OCI-LY1 (cell line): Measurements from ENCODE around the gene NRP2.

Source experiments
- H2AFZ ChIP-seq: fragments of 200-600 bp; sonication (generic), shearing (Covaris generic); 2 replicates; pipeline ENCODE4 v1.6.0; 2014; ENCODE audit warnings: antibody characterized with exemption, mild to moderate bottlenecking, low read length
- H3F3A ChIP-seq: fragments of 200-600 bp; sonication (generic), shearing (Covaris generic); 2 replicates; pipeline ENCODE4 v1.6.0; 2014; ENCODE audit warnings: mild to moderate bottlenecking, antibody characterized with exemption, low read length, moderate library complexity; ENCODE audit not compliant: insufficient read depth
- H3K27ac ChIP-seq: fragments of 200-600 bp; sonication (generic); 2 replicates; pipeline ENCODE4 v1.5.1; 2014; ENCODE audit warnings: low read length, mixed run types, mild to moderate bottlenecking, low read depth; ENCODE audit not compliant: poor library complexity, severe bottlenecking
- H3K27me3 ChIP-seq: fragments of 200-600 bp; sonication (generic); 2 replicates; pipeline ENCODE4 v1.6.0; 2014; ENCODE audit warnings: antibody characterized with exemption, mild to moderate bottlenecking, low read length, moderate library complexity; ENCODE audit not compliant: insufficient read depth
- H3K36me3 ChIP-seq: fragments of 200-600 bp; sonication (generic); 2 replicates; pipeline ENCODE4 v1.6.1; 2014; ENCODE audit warnings: mild to moderate bottlenecking, antibody characterized with exemption, low read length, moderate library complexity, mixed read lengths; ENCODE audit not compliant: insufficient read depth
- H3K4me1 ChIP-seq: fragments of 200-600 bp; sonication (generic); 2 replicates; pipeline ENCODE4 v1.5.1; 2014; ENCODE audit warnings: mild to moderate bottlenecking, low read length, moderate library complexity; ENCODE audit not compliant: insufficient read depth, severe bottlenecking
- H3K4me2 ChIP-seq: fragments of 200-600 bp; sonication (generic), shearing (Covaris generic); 2 replicates; pipeline ENCODE4 v1.6.1; 2014; ENCODE audit warnings: low read length
- H3K4me3 ChIP-seq: fragments of 200-600 bp; sonication (generic); 2 replicates; pipeline ENCODE4 v1.5.1; 2014; ENCODE audit warnings: low read length, low read depth, mild to moderate bottlenecking, mixed read lengths; ENCODE audit not compliant: poor library complexity, severe bottlenecking
- H3K79me2 ChIP-seq: fragments of 200-600 bp; shearing (Covaris generic); 2 replicates; pipeline ENCODE4 v1.6.1; 2016; ENCODE audit warnings: mixed run types, low read length, mixed read lengths; ENCODE audit not compliant: insufficient read depth
- H3K9ac ChIP-seq: fragments of 200-600 bp; sonication (generic), shearing (Covaris generic); 2 replicates; pipeline ENCODE4 v1.6.1; 2014; ENCODE audit warnings: mild to moderate bottlenecking, low read length, mixed read lengths
- H3K9me2 ChIP-seq: fragments of 200-600 bp; sonication (generic), shearing (Covaris generic); 2 replicates; pipeline ENCODE4 v1.6.1; 2014; ENCODE audit warnings: low read depth, mild to moderate bottlenecking, low read length, mixed read lengths
- H3K9me3 ChIP-seq: fragments of 200-600 bp; shearing (Covaris generic); 2 replicates; pipeline ENCODE4 v1.6.1; 2014; ENCODE audit warnings: low read length, mixed read lengths
- H4K20me1 ChIP-seq: fragments of 200-600 bp; sonication (generic), shearing (Covaris generic); 2 replicates; pipeline ENCODE4 v1.6.0; 2016; ENCODE audit warnings: mild to moderate bottlenecking, low read length; ENCODE audit not compliant: insufficient read depth
- EZH2 ChIP-seq: fragments of 200-600 bp; sonication (generic), shearing (Covaris generic); IDR thresholded peaks from 2 replicates; pipeline ENCODE4 v1.8.0; 2017; ENCODE audit warnings: borderline replicate concordance, mixed run types, mild to moderate bottlenecking, antibody characterized with exemption, low read length, moderate library complexity, mixed read lengths
- TF ChIP-seq, protein P1 (sequence below): fragments of 200-600 bp; sonication (generic), shearing (Covaris generic); IDR thresholded peaks from 2 replicates; pipeline ENCODE4 v1.5.1; 2017; ENCODE audit warnings: mild to moderate bottlenecking, antibody characterized with exemption, low read length, moderate library complexity, mixed read lengths

Gene NRP2

GRCh38 chr2:205744074-205744591 is 61.8 kb downstream of the NRP2 start:
- no peaks in the 10 kb centered on the region for H3K9me3 ChIP-seq
- H4K20me1 ChIP-seq: no peaks in the 10 kb centered on the region
- H3K4me3 ChIP-seq: no peak overlapping the region
- H3K9me2 ChIP-seq: no peaks in the 10 kb centered on the region
- no peaks in the 10 kb centered on the region for H3K79me2 ChIP-seq
- H3K9ac ChIP-seq: no peak overlapping the region
- no peak for TF ChIP-seq EZH2
- TF ChIP-seq, protein P1, sequence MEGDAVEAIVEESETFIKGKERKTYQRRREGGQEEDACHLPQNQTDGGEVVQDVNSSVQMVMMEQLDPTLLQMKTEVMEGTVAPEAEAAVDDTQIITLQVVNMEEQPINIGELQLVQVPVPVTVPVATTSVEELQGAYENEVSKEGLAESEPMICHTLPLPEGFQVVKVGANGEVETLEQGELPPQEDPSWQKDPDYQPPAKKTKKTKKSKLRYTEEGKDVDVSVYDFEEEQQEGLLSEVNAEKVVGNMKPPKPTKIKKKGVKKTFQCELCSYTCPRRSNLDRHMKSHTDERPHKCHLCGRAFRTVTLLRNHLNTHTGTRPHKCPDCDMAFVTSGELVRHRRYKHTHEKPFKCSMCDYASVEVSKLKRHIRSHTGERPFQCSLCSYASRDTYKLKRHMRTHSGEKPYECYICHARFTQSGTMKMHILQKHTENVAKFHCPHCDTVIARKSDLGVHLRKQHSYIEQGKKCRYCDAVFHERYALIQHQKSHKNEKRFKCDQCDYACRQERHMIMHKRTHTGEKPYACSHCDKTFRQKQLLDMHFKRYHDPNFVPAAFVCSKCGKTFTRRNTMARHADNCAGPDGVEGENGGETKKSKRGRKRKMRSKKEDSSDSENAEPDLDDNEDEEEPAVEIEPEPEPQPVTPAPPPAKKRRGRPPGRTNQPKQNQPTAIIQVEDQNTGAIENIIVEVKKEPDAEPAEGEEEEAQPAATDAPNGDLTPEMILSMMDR: no peak
- H3F3A ChIP-seq: no peaks in the 10 kb centered on the region
- no peaks in the 10 kb centered on the region for H3K4me1 ChIP-seq
- H2AFZ ChIP-seq: no peak overlapping the region
- no peaks in the 10 kb centered on the region for H3K27me3 ChIP-seq
- no peaks in the 10 kb centered on the region for H3K36me3 ChIP-seq
- H3K4me2 ChIP-seq: no peak overlapping the region
- no peak overlapping the region for H3K27ac ChIP-seq

GRCh38 chr2:205745661-205746419 is 63.5 kb downstream of the NRP2 start:
- no peak overlapping the region for H3K4me2 ChIP-seq
- no peak overlapping the region for H3K9ac ChIP-seq
- no peaks in the 10 kb centered on the region for H3F3A ChIP-seq
- no peak overlapping the region for H2AFZ ChIP-seq
- no peaks in the 10 kb centered on the region for H3K27me3 ChIP-seq
- no peak overlapping the region for H3K4me3 ChIP-seq
- no peaks in the 10 kb centered on the region for H3K79me2 ChIP-seq
- no peak overlapping the region for H3K27ac ChIP-seq
- no peaks in the 10 kb centered on the region for H3K36me3 ChIP-seq
- H4K20me1 ChIP-seq: no peaks in the 10 kb centered on the region
- H3K9me2 ChIP-seq: no peaks in the 10 kb centered on the region
- no peak for TF ChIP-seq EZH2
- TF ChIP-seq, protein P1: no peak
- H3K4me1 ChIP-seq: no peaks in the 10 kb centered on the region
- H3K9me3 ChIP-seq: no peaks in the 10 kb centered on the region

GRCh38 chr2:205746420-205746785 is 64.1 kb downstream of the NRP2 start:
- no peak overlapping the region for H2AFZ ChIP-seq
- H3K27me3 ChIP-seq: no peaks in the 10 kb centered on the region
- H3K4me2 ChIP-seq: no peak overlapping the region
- TF ChIP-seq EZH2: no peak
- TF ChIP-seq, protein P1: no peak
- no peak overlapping the region for H3K27ac ChIP-seq
- no peaks in the 10 kb centered on the region for H3K9me3 ChIP-seq
- H3K4me1 ChIP-seq: no peaks in the 10 kb centered on the region
- no peak overlapping the region for H3K9ac ChIP-seq
- H3K36me3 ChIP-seq: no peaks in the 10 kb centered on the region
- H3K4me3 ChIP-seq: no peak overlapping the region
- no peaks in the 10 kb centered on the region for H3K9me2 ChIP-seq
- H4K20me1 ChIP-seq: no peaks in the 10 kb centered on the region
- no peaks in the 10 kb centered on the region for H3K79me2 ChIP-seq
- no peaks in the 10 kb centered on the region for H3F3A ChIP-seq
